ENCODE measurements around the gene RICTOR.

The RICTOR gene

GRCh38 chr5:39009981-39010380 is 64.2 kb downstream of the RICTOR start:
- H3K36me3 ChIP-seq (ENCODE audit: low read length): peaks cover 23% of the 10 kb centered on the region
- H3K4me3 ChIP-seq (ENCODE audit: insufficient read depth, low read length, poor library complexity, severe bottlenecking): no peak overlapping the region
- H3K4me2 ChIP-seq (ENCODE audit: low read depth, low read length, poor library complexity, severe bottlenecking): no peak overlapping the region
- no peaks in the 10 kb centered on the region for H4K20me1 ChIP-seq (ENCODE audit: low read depth, low read length)
- H3F3A ChIP-seq (ENCODE audit: insufficient read depth): no peaks in the 10 kb centered on the region; the same call in 1 of the 2 replicates
- H2AFZ ChIP-seq (ENCODE audit: low read depth, low read length, severe bottlenecking): no peak overlapping the region
- H3K27ac ChIP-seq (ENCODE audit: low read depth, low read length): no peak overlapping the region
- H3K9me3 ChIP-seq (ENCODE audit: insufficient read depth, low read length): peaks cover 11% of the 10 kb centered on the region; the same call in 1 of the 2 replicates
- no peaks in the 10 kb centered on the region for H3K79me2 ChIP-seq (ENCODE audit: insufficient read depth, low read length)
- H3K27me3 ChIP-seq (ENCODE audit: low read length): no peaks in the 10 kb centered on the region
- no peak overlapping the region for H3K9ac ChIP-seq (ENCODE audit: low read length)
- no peak for TF ChIP-seq CTCF (IDR thresholded peaks at IDR 0.05; ENCODE audit: insufficient read depth, low read length, poor library complexity, severe bottlenecking)
- no peak for TF ChIP-seq EZH2phosphoT487 (conservative IDR thresholded peaks at IDR 0.05; ENCODE audit: low read length)
- H3K9me2 ChIP-seq (replicated peaks; ENCODE audit: insufficient read depth, low read length): no peaks in the 10 kb centered on the region

GRCh38 chr5:39009280-39009679 is 64.9 kb downstream of the RICTOR start:
- no peak overlapping the region for H3K4me2 ChIP-seq (ENCODE audit: low read depth, low read length, poor library complexity, severe bottlenecking)
- no peaks in the 10 kb centered on the region for H3K9me2 ChIP-seq (replicated peaks; ENCODE audit: insufficient read depth, low read length)
- TF ChIP-seq CTCF (IDR thresholded peaks at IDR 0.05; ENCODE audit: insufficient read depth, low read length, poor library complexity, severe bottlenecking) (no peak), EZH2phosphoT487 (conservative IDR thresholded peaks at IDR 0.05; ENCODE audit: low read length) (no peak)
- peaks cover 18% of the 10 kb centered on the region for H3K36me3 ChIP-seq (ENCODE audit: low read length)
- peaks cover 11% of the 10 kb centered on the region; the same call in 1 of the 2 replicates for H3K9me3 ChIP-seq (ENCODE audit: insufficient read depth, low read length)
- no peak overlapping the region for H3K9ac ChIP-seq (ENCODE audit: low read length)
- no peak overlapping the region for H3K4me3 ChIP-seq (ENCODE audit: insufficient read depth, low read length, poor library complexity, severe bottlenecking)
- no peak overlapping the region for H2AFZ ChIP-seq (ENCODE audit: low read depth, low read length, severe bottlenecking)
- no peaks in the 10 kb centered on the region; the same call in 1 of the 2 replicates for H3F3A ChIP-seq (ENCODE audit: insufficient read depth)
- no peaks in the 10 kb centered on the region for H4K20me1 ChIP-seq (ENCODE audit: low read depth, low read length)
- no peak overlapping the region for H3K27ac ChIP-seq (ENCODE audit: low read depth, low read length)
- H3K27me3 ChIP-seq (ENCODE audit: low read length): no peaks in the 10 kb centered on the region
- no peaks in the 10 kb centered on the region for H3K79me2 ChIP-seq (ENCODE audit: insufficient read depth, low read length)

- Histone ChIP-seq H3F3A (ENCODE audit: insufficient read depth) (no peaks in the 10 kb centered on the region; the same call in 1 of the 2 replicates), H3K79me2 (ENCODE audit: insufficient read depth, low read length) (no peaks in the 10 kb centered on the region), H2AFZ (ENCODE audit: low read depth, low read length, severe bottlenecking) (no peak overlapping the region), H3K9me3 (ENCODE audit: insufficient read depth, low read length) (peaks cover 6% of the 10 kb centered on the region; the same call in 1 of the 2 replicates), H3K4me3 (ENCODE audit: insufficient read depth, low read length, poor library complexity, severe bottlenecking) (no peak overlapping the region), H3K27me3 (ENCODE audit: low read length) (no peaks in the 10 kb centered on the region), H3K9me2 (replicated peaks; ENCODE audit: insufficient read depth, low read length) (no peaks in the 10 kb centered on the region), H3K9ac (ENCODE audit: low read length) (no peak overlapping the region), H3K36me3 (ENCODE audit: low read length) (peaks cover 10% of the 10 kb centered on the region), H3K4me2 (ENCODE audit: low read depth, low read length, poor library complexity, severe bottlenecking) (no peak overlapping the region), H4K20me1 (ENCODE audit: low read depth, low read length) (no peaks in the 10 kb centered on the region), H3K27ac (ENCODE audit: low read depth, low read length) (no peak overlapping the region)
- TF ChIP-seq EZH2phosphoT487 (conservative IDR thresholded peaks at IDR 0.05; ENCODE audit: low read length) (no peak), CTCF (IDR thresholded peaks at IDR 0.05; ENCODE audit: insufficient read depth, low read length, poor library complexity, severe bottlenecking) (no peak)
Observed at GRCh38 chr5:39006650-39007049, 67.5 kb downstream of the RICTOR start.

Data from SU-DHL-6 (cell line).